ENCODE data around the gene ACSF3. TPM values are rescaled to one million over a fixed set of nuclear protein-coding genes. Genes with fewer than 3 reads are reported as not detected.
"Not testable (repeated sequence)": the region's sequence is repeated elsewhere in the genome, so short reads cannot be mapped to it uniquely, and the experiment has no call there.

Gene ACSF3
- polyA plus RNA-seq, 10 donors: 12.9 to 23.8 (median 14.8) TPM

GRCh38 chr16:89093252-89093601 lies 425 bp upstream of the ACSF3 start:
- DNase-seq: not testable (repeated sequence)

GRCh38 chr16:89094252-89094879 lies 714 bp downstream of the ACSF3 start:
- peak in 1 of 3 donors; percentile 27 for DNase-seq

GRCh38 chr16:89094880-89095258 lies 1.2 kb downstream of the ACSF3 start:
- no peak for DNase-seq

- no peak for DNase-seq
These were observed 1.9 kb downstream of the ACSF3 start for GRCh38 chr16:89095491-89095951.

- no peak for DNase-seq
These were observed 2.5 kb downstream of the ACSF3 start for GRCh38 chr16:89096042-89096717.

- no peak for DNase-seq
These were observed 3.2 kb downstream of the ACSF3 start for GRCh38 chr16:89096768-89097391.

- DNase-seq: no peak
These were observed 3.7 kb downstream of the ACSF3 start for GRCh38 chr16:89097392-89097772.

GRCh38 chr16:89098767-89099430 lies 5.2 kb downstream of the ACSF3 start:
- DNase-seq: no peak

GRCh38 chr16:89099905-89100304 lies 6.3 kb downstream of the ACSF3 start:
- no peak for DNase-seq

- DNase-seq: no peak
These were observed 7.1 kb downstream of the ACSF3 start for GRCh38 chr16:89100601-89101302.

GRCh38 chr16:89101303-89102040 lies 7.8 kb downstream of the ACSF3 start:
- no peak for DNase-seq

GRCh38 chr16:89102041-89102471 lies 8.4 kb downstream of the ACSF3 start:
- no peak for DNase-seq

- no peak for DNase-seq
These were observed 8.9 kb downstream of the ACSF3 start for GRCh38 chr16:89102481-89103073.

- no peak for DNase-seq
These were observed 9.5 kb downstream of the ACSF3 start for GRCh38 chr16:89103156-89103555.

- no peak for DNase-seq
These were observed 10.1 kb downstream of the ACSF3 start for GRCh38 chr16:89103781-89104180.

GRCh38 chr16:89104303-89104702 lies 10.7 kb downstream of the ACSF3 start:
- no peak for DNase-seq

- no peak for DNase-seq
These were observed 11.4 kb downstream of the ACSF3 start for GRCh38 chr16:89104930-89105571.

GRCh38 chr16:89105599-89106151 lies 12.0 kb downstream of the ACSF3 start:
- no peak for DNase-seq

GRCh38 chr16:89106533-89107202 lies 13.0 kb downstream of the ACSF3 start:
- DNase-seq: no peak

All from muscle of back (tissue), 11 donors.